Neuron (in vitro differentiated cells): ENCODE data around the gene NUDCD3.

Experiments used
- H2AFZ ChIP-seq: one replicate; pipeline ENCODE4 v1.6.1; 2013; ENCODE audit warnings: low read depth, mild to moderate bottlenecking, inconsistent platforms, low read length, moderate library complexity
- H3K27me3 ChIP-seq: one replicate; pipeline ENCODE4 v1.6.1; 2013; ENCODE audit warnings: low read length; ENCODE audit not compliant: insufficient read depth
- H3K36me3 ChIP-seq: one replicate; pipeline ENCODE4 v1.6.1; 2013; ENCODE audit warnings: low read length; ENCODE audit not compliant: insufficient read depth
- H3K4me1 ChIP-seq: one replicate; pipeline ENCODE4 v1.6.1; 2013; ENCODE audit warnings: low read length; ENCODE audit not compliant: insufficient read depth
- H3K4me3 ChIP-seq: 2 replicates; pipeline ENCODE4 v1.5.1; 2013; ENCODE audit warnings: mild to moderate bottlenecking, low read length, moderate library complexity
- H3K9me3 ChIP-seq: one replicate; pipeline ENCODE4 v1.6.1; 2013; ENCODE audit warnings: low read length

The NUDCD3 gene

DNA sequence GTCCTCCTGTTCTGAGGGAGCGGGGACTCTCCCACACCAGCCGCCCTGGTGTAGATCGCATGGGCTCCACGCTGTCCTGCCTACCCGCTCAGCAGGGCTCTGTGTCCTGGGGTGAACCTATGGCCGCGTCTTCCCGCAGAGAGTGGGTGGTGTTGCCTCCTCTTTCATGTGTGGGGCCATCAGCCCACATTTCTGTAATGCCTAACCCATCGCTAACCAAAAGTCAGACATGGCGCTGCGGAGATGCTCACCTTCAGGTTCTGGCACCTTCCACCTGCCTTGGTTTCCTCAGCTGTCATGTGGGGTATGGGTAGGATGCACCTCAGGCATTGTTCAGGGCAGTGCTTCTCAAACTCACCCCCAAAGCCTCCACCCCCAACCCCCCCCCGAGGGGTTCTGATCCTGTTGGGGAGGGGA is 114.5 kb downstream of the NUDCD3 start:
- Histone ChIP-seq H3K9me3 (no peaks in the 10 kb centered on the region), H3K36me3 (no peaks in the 10 kb centered on the region), H3K27me3 (no peaks in the 10 kb centered on the region), H2AFZ (no peak overlapping the region), H3K4me1 (no peaks in the 10 kb centered on the region), H3K4me3 (no peak overlapping the region)

DNA sequence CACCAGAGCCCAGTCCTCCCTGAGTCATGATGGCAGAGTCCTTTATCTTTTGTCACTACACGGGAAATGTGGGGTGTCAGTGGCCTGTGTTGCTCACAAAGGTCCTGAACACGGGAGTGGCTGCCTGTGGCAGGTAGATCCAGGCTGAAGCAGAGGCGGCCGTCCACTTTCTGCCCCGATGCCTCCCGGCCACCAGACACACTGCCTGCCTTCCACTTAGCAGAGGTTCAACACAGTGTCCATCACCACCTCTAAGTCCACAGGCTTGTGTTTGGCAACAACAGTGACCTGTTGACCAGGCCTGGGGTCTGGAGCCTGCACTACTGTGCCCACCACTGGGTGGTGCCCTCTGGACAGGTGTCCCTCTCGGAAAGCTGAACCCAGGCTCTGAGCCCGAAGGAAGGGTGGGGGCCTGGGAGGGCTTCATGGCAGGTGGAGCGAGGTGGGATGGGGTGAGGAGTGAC is 115.2 kb downstream of the NUDCD3 start:
- Histone ChIP-seq H3K9me3 (no peaks in the 10 kb centered on the region), H3K27me3 (no peaks in the 10 kb centered on the region), H3K4me1 (no peaks in the 10 kb centered on the region), H2AFZ (no peak overlapping the region), H3K36me3 (no peaks in the 10 kb centered on the region), H3K4me3 (no peak overlapping the region)

- no peaks in the 10 kb centered on the region for H3K9me3 ChIP-seq
- no peak overlapping the region for H3K4me3 ChIP-seq
- no peaks in the 10 kb centered on the region for H3K36me3 ChIP-seq
- H3K27me3 ChIP-seq = no peaks in the 10 kb centered on the region
- no peak overlapping the region for H2AFZ ChIP-seq
- no peaks in the 10 kb centered on the region for H3K4me1 ChIP-seq
Observed at GRCh38 chr7:44374007-44374763, 116.3 kb downstream of the NUDCD3 start.

DNA sequence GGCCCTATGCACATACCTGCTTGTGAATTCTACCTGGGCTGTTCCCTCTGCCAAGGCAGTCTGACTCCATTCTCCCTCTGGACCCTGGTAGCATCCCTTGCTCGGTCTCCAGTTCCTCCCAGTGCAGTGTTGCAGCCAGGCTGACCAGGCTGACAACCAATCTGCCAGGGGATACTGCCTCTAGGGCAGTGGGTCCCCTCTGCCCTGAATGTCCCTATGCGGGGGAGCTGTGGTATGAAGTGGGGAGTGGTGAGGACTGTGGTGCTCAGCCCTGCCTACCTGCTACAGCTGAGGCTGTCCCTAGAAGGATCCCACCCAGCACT is 117.1 kb downstream of the NUDCD3 start:
- Histone ChIP-seq H3K36me3 (no peaks in the 10 kb centered on the region), H3K9me3 (no peaks in the 10 kb centered on the region), H3K4me3 (no peak overlapping the region), H3K4me1 (no peaks in the 10 kb centered on the region), H3K27me3 (no peaks in the 10 kb centered on the region), H2AFZ (no peak overlapping the region)

DNA sequence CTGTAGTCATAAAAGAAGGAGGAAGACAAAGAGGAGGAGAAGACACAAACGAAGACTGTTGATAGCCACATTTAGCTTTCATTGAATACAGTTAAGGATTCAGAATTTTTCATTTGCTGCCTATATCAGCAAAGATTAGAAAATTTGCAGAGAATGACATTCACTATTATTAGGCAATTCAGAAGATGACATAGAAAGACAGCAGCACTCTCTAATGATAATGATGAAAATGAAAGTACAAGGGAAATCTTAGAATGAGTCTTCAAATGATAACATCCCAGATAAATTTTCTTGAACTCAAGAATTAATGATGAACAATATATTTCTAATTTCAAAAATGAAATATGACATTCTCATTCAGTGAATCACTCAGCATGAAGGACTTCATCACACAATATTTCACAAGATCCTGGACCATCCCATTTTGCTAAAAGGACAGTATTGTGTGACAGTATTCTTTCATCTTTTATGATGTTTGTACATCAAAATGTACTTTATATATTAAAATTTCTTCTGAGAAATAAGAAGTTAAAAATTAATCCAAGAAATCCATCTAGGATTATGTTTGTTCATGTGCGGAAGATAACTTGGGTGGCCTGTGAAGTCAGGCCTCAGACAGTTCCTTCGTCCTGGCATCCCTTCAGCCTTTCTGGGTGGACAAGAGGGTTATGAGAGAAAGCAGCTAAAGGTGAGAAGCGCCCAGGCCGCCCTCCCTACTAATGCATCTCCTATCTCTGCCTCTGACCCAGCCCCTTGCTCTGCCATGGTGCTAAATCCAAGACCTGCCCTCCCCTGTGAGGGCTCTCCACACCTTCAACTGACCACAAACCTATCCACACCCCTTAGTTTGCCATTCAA is 117.7 kb downstream of the NUDCD3 start:
- Histone ChIP-seq H3K36me3 (no peaks in the 10 kb centered on the region), H3K4me3 (no peak overlapping the region), H3K9me3 (no peaks in the 10 kb centered on the region), H3K4me1 (no peaks in the 10 kb centered on the region), H2AFZ (no peak overlapping the region), H3K27me3 (no peaks in the 10 kb centered on the region)

DNA sequence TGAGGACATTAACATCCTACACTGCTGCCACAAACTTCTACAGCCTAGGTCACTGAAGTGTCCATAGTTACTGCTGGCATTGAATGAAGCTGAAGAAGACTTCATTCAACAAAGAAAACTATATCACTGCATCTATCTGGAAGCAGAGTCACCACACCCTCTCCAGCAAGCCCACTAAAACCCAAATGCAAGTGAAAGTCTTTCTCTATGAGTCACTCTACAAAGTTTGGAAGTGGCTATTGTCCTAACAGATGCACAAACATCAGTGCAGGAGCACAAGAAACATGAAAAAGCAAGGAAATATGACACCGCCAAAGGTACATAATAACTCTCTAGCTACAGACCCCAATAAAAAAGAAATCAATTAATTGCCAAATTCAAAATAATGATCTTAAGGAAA is 121.6 kb downstream of the NUDCD3 start:
- H3K4me3 ChIP-seq = no peak overlapping the region
- no peaks in the 10 kb centered on the region for H3K9me3 ChIP-seq
- H3K36me3 ChIP-seq = no peaks in the 10 kb centered on the region
- H2AFZ ChIP-seq = no peak overlapping the region
- H3K27me3 ChIP-seq = no peaks in the 10 kb centered on the region
- no peaks in the 10 kb centered on the region for H3K4me1 ChIP-seq

GRCh38 chr7:44368455-44368854 is 122.0 kb downstream of the NUDCD3 start:
- no peaks in the 10 kb centered on the region for H3K4me1 ChIP-seq
- no peak overlapping the region for H2AFZ ChIP-seq
- H3K9me3 ChIP-seq = no peaks in the 10 kb centered on the region
- no peak overlapping the region for H3K4me3 ChIP-seq
- H3K36me3 ChIP-seq = no peaks in the 10 kb centered on the region
- H3K27me3 ChIP-seq = no peaks in the 10 kb centered on the region

DNA sequence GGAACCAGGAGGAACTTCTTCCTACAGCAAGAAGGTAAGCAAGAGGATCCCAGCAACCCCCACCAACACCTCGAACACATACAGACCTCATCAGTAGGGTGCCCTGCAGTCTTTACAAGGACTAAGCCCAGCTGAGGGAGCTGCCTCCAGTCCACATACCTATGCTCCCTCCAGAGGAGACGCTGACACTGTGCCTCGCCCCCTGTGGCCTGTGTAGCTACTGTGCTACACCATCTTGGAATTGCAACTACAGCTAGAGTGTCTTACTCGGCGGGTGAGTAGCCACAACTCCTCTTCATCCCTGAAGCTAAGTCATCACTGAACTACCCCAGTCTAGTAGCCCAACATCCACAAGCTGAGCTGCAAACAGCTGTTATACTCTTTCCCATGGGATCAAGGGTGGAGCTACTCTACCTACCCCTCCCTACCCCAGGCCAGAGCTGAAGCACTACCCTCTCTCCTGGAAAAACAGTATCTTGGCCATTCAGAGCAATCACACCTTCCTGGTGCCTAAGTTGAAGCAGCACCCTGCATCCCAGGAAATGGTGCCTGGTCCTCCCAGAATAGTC is 122.9 kb downstream of the NUDCD3 start:
- Histone ChIP-seq H3K27me3 (no peaks in the 10 kb centered on the region), H2AFZ (no peak overlapping the region), H3K9me3 (no peaks in the 10 kb centered on the region), H3K36me3 (no peaks in the 10 kb centered on the region), H3K4me1 (no peaks in the 10 kb centered on the region), H3K4me3 (no peak overlapping the region)

DNA sequence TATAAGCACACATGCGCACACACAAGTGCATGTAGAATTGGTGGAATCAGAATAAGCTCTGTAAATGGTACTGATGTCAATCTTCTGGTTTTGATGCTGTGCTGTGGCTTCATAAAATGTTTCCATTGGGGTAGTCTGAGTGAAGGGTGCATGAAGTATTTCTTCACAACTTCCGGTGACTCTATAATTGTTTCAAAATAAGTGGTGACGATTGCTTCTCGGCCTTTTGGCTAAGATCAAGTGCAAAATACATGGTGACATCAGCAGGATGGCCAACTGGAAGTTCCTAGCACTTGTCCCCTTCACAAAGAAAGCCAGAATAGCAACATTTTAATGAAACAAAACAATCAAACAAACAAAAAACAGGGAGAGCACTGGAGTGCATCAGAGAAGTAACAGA is 123.5 kb downstream of the NUDCD3 start:
- Histone ChIP-seq H3K36me3 (no peaks in the 10 kb centered on the region), H3K4me1 (no peaks in the 10 kb centered on the region), H3K4me3 (no peak overlapping the region), H3K9me3 (no peaks in the 10 kb centered on the region), H3K27me3 (no peaks in the 10 kb centered on the region), H2AFZ (no peak overlapping the region)

DNA sequence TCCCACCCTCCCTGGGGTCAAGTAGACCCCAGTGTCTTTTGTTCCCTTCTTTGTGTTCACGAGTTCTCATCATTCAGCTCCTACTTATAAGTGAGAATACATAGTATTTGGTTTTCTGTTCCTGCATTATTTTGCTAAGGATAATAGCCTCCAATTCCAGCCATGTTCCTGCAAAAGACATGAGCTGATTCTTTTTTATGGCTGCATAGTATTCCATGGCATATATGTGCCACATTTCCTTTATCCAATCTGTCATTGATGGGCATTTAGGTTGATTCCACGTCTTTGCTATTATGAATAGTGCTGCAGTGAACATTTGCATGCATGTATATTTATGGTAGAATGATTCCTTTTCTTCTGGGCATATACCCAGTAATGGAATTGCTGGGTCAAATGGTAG is 136.8 kb downstream of the NUDCD3 start:
- Histone ChIP-seq H3K4me3 (no peak overlapping the region), H3K4me1 (no peaks in the 10 kb centered on the region), H2AFZ (no peak overlapping the region), H3K36me3 (no peaks in the 10 kb centered on the region), H3K9me3 (no peaks in the 10 kb centered on the region), H3K27me3 (no peaks in the 10 kb centered on the region)

DNA sequence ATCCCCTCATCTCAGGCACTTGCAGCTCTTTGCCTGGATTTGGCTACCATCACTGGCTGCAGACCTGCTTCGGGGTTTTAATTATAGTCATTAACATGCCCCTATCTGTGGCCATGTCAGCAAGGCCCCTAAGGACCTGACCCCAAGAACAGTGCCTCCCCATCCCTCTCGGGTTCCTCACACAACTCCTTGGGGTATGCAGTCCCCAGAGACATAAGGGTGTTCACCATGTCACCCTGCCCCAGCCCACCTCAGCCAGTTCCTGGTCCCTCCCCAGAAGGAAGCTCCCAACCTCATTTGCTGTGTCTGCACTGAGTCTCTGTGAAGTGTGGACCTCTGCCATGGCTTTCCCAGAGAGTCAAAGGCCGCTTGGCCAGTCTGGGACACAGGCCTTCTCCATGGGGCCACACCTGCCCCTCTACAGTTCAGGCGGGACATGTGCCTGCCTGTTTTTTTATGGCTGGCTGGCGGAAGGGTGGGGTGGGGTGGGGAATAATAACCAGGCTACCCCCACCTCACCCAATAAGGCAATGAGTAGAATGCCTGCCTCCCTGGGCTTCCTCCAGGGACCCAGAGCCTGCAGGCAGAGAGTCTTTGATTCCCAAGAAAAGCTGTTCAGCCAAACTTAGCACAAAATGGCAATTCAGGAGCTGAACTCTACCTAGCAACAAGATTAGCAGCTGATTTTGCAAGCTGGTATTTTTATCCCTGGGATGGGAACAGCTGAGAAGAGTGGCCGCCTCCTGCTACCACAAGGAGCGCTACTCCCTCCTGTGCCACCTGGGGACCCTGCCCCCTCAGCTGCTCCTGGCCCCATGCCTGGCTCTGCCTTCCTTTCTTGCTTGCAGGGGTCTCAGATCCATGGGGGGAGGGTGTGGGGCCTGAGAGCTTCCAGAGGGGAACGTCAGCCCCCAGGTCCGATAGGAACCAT is 141.3 kb downstream of the NUDCD3 start:
- Histone ChIP-seq H3K27me3 (peaks cover 5% of the 10 kb centered on the region), H3K36me3 (no peaks in the 10 kb centered on the region), H2AFZ (no peak overlapping the region), H3K9me3 (no peaks in the 10 kb centered on the region), H3K4me3 (no peak overlapping the region), H3K4me1 (no peaks in the 10 kb centered on the region)

GRCh38 chr7:44348300-44348699 is 142.2 kb downstream of the NUDCD3 start:
- Histone ChIP-seq H3K27me3 (peaks cover 5% of the 10 kb centered on the region), H3K4me3 (no peak overlapping the region), H3K9me3 (peaks cover under 1% of the 10 kb centered on the region), H3K4me1 (no peaks in the 10 kb centered on the region), H3K36me3 (no peaks in the 10 kb centered on the region), H2AFZ (no peak overlapping the region)
